Activated T-helper 1 cell treated with Interleukin-2 at 50 U/mL for 16 hours (primary cell): ENCODE measurements around the gene TMEM209.
"Not testable (repeated sequence)": the region's sequence is repeated elsewhere in the genome, so short reads cannot be mapped to it uniquely, and the experiment has no call there.

ENCODE experiments used
- DNase-seq: peaks from one replicate; pipeline ENCODE4 v3.0.0-alpha.2; 2020; ENCODE audit warnings: low read depth

The TMEM209 gene

GRCh38 chr7:130127404-130127803, 77.8 kb downstream of the TMEM209 start:
- DNase-seq, result no peak

DNA sequence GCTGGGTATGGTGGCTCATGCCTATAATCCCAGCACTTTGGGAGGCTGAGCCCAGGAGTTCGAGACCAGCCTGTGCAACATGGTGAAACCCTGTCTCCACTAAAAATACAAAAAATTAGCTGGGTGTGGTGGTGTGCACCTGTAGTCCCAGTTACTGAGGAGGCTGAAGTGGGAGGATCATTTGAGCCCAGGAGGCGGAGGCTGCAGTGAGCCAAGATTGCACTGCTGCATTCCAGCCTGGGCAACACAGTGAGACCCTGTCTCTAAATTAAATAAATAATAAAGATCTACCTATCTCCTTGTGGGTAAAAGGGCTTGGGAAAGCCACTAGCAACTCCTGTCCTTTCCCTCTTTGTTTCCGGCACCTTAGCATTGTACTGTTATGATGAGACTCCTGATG, 78.4 kb downstream of the TMEM209 start:
- DNase-seq, result not testable (repeated sequence)

GRCh38 chr7:130124711-130125110, 80.5 kb downstream of the TMEM209 start:
- DNase-seq, result no peak

DNA sequence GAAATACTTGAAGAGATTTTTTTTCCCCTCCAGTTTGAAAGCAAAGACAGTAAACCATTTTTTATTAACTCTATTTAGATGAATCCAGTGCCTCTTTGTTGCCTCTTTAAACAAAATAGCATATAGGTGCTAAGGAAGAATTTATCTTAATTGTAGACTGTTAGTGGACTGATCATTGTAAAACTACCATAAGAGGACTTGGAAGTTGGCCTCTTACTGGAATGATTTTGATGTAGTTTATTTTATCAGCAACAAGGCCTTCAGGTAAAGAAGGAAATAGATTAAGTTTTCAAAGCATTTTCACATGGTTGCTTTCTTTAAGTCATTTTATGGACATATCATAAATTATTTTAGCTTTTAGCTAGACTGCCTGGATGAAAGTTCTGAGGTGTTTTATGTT, 81.7 kb downstream of the TMEM209 start:
- no peak for DNase-seq

DNA sequence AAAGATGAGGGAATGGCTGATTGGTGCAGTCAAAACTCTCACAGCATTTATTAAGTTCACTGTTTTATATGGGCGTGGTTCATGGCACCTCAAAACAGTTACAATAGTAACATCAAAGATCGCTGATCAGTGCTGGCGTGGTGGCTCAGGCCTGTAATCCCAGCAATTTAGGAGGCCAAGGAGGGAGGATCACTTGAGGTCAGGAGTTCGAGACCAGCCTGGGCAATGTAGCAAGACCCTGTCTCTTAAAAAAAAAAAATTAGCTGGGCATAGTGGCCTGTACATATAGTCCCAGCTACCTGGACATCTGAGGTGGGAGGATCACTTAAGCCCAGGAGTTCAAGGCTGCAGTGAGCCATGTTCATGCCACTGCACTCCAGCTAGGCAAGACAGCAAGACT, 86.4 kb downstream of the TMEM209 start:
- no peak for DNase-seq

- DNase-seq, result no peak
These were observed 86.9 kb downstream of the TMEM209 start for GRCh38 chr7:130118294-130118693.

GRCh38 chr7:130114776-130115175, 90.4 kb downstream of the TMEM209 start:
- DNase-seq, result no peak
